ENCODE results near the gene APOBR. TPM values are rescaled to one million over a fixed set of nuclear protein-coding genes. Genes with fewer than 3 reads are reported as not detected.

APOBR gene
- total and polyA plus RNA-seq, 2 donors (not counting 1 experiment from before 2014, with no cell fraction given) = 0.81 to 2.6 TPM

- no peak for ATAC-seq (ENCODE audit: low read depth)
- POLR2A ChIA-PET = no interaction called here
Measured at GRCh38 chr16:28486266-28486665, 8.2 kb upstream of the APOBR start.

More at GRCh38 chr16:28486266-28486665, 8.2 kb upstream of the APOBR start:
- Histone ChIP-seq H2AFZ (ENCODE audit: insufficient read depth, low read depth, low read length, poor library complexity, severe bottlenecking) (no peak overlapping the region), H3K9me3 (ENCODE audit: control extremely low read depth in 1 of 3, control insufficient read depth in 2 of 3, insufficient read depth in 1 of 3, low read length in 2 of 3) (no peaks in the 10 kb centered on the region), H3K4me3 (ENCODE audit: control extremely low read depth in 1 of 5, extremely low read depth in 1 of 5, insufficient read depth in 1 of 5, low read depth in 2 of 5, low read length in 4 of 5) (no peak overlapping the region), H3K79me2 (ENCODE audit: control insufficient read depth, insufficient read depth, low read length) (peaks cover 6% of the 10 kb centered on the region), H3K4me1 (ENCODE audit: control insufficient read depth in 2 of 2, insufficient read depth in 2 of 2, low read length in 2 of 2) (peaks cover 2 to 8% of the 10 kb centered on the region in 2 donors), H3K27me3 (replicated peaks in 1 of 4; ENCODE audit: control extremely low read depth in 1 of 4, control insufficient read depth in 3 of 4, insufficient read depth in 4 of 4, low read length in 3 of 4) (no peaks in the 10 kb centered on the region), H3K36me3 (replicated peaks in 1 of 2; ENCODE audit: control extremely low read depth in 1 of 2, control insufficient read depth in 1 of 2, extremely low read depth in 1 of 2, insufficient read depth in 2 of 2, low read length in 1 of 2) (peaks cover 3 to 38% of the 10 kb centered on the region in 2 experiments), H3K27ac (ENCODE audit: low read length in 2 of 2) (no peak overlapping the region), H3K9ac (ENCODE audit: low read length) (no peak overlapping the region), H4K20me1 (ENCODE audit: control insufficient read depth, insufficient read depth, low read length, poor library complexity, severe bottlenecking) (no peaks in the 10 kb centered on the region), H3K4me2 (replicated peaks; ENCODE audit: low read depth, low read length, poor library complexity, severe bottlenecking) (no peak overlapping the region)
- CTCF ChIA-PET = no interaction called here
- H3K27ac Mint-ChIP-seq = no peak overlapping the region
- H3K9me3 Mint-ChIP-seq (ENCODE audit: insufficient read depth) = no peaks in the 10 kb centered on the region
- no peak for DNase-seq
- H3K4me1 Mint-ChIP-seq = peaks cover 5% of the 10 kb centered on the region
- H3K4me3 Mint-ChIP-seq = no peak overlapping the region
- TF ChIP-seq CTCF (IDR thresholded peaks at IDR 0.05) = no peak
- no peak for TF ChIP-seq EZH2 (IDR thresholded peaks at IDR 0.05; ENCODE audit: borderline replicate concordance, insufficient read depth, low read depth, low read length, poor library complexity, severe bottlenecking)
- H3K27me3 Mint-ChIP-seq = no peaks in the 10 kb centered on the region
- intact Hi-C loops (cut with micrococcal nuclease) = no loop called here
- WGBS (ENCODE audit: insufficient coverage) = 98% methylated on average over 5 of the region's 5 CpGs

All from B cell (primary cell).